ENCODE data around the gene ARHGAP10. TPM values are rescaled to one million over a fixed set of nuclear protein-coding genes. Genes with fewer than 3 reads are reported as not detected.

The ARHGAP10 gene
- total RNA-seq, 4 donors from 2014 or later, result 186 to 296 (median 192) TPM

- Histone ChIP-seq H3K36me3 (peaks cover 0 to 24% (median 0%) of the 10 kb centered on the region in 4 donors), H3K27ac (replicated peaks in 1 of 4) (no peak overlapping the region), H3K9me3 (no peaks in the 10 kb centered on the region), H3K4me3 (no peak overlapping the region), H3K27me3 (no peaks in the 10 kb centered on the region), H3K4me1 (peaks cover 0 to 7% (median 5%) of the 10 kb centered on the region in 4 donors)
- TF ChIP-seq EP300 (IDR thresholded peaks at IDR 0.05), result no peak
- TF ChIP-seq CTCF (IDR thresholded peaks at IDR 0.05), result no peak
- no peak for TF ChIP-seq POLR2AphosphoS5 (IDR thresholded peaks at IDR 0.05)
- TF ChIP-seq POLR2A (IDR thresholded peaks at IDR 0.05; ENCODE audit: low read depth), result no peak
- intact Hi-C loops (cut with DNase I), result loop anchor here (10.0 kb wide), 1 partner anchor 347 kb away; the partner anchor contains the start of gene NR3C2
- WGBS, result 97% methylated on average over 5 of the region's 5 CpGs
- no peak for DNase-seq (ENCODE audit: extremely low spot score)
Measured at GRCh38 chr4:148097801-148098200, 365.9 kb downstream of the ARHGAP10 start.

- no peaks in the 10 kb centered on the region for H3K4me1 ChIP-seq
- no peaks in the 10 kb centered on the region for H3K9me3 ChIP-seq
- no peak overlapping the region for H3K4me3 ChIP-seq
- 98% methylated on average over 3 of the region's 3 CpGs for WGBS
- no peak overlapping the region for H3K27ac ChIP-seq (replicated peaks in 1 of 4)
- TF ChIP-seq EP300 (IDR thresholded peaks at IDR 0.05), result no peak
- TF ChIP-seq CTCF (IDR thresholded peaks at IDR 0.05), result no peak
- TF ChIP-seq POLR2AphosphoS5 (IDR thresholded peaks at IDR 0.05), result no peak
- no peak for TF ChIP-seq POLR2A (IDR thresholded peaks at IDR 0.05; ENCODE audit: low read depth)
- H3K36me3 ChIP-seq, result peaks cover 0 to 29% (median 6%) of the 10 kb centered on the region in 4 donors
- no peak for DNase-seq (ENCODE audit: extremely low spot score)
- intact Hi-C loops (cut with DNase I), result no loop called here
- H3K27me3 ChIP-seq, result no peaks in the 10 kb centered on the region
Measured at GRCh38 chr4:148101235-148101634, 369.3 kb downstream of the ARHGAP10 start.

GRCh38 chr4:148101790-148102189 lies 369.9 kb downstream of the ARHGAP10 start:
- no peaks in the 10 kb centered on the region for H3K27me3 ChIP-seq
- WGBS, result 79% methylated on average over 4 of the region's 4 CpGs
- no peak for DNase-seq (ENCODE audit: extremely low spot score)
- no peak overlapping the region for H3K27ac ChIP-seq (replicated peaks in 1 of 4)
- no peaks in the 10 kb centered on the region for H3K4me1 ChIP-seq
- H3K4me3 ChIP-seq, result no peak overlapping the region
- peaks cover 0 to 3% (median 0%) of the 10 kb centered on the region in 4 donors for H3K9me3 ChIP-seq
- TF ChIP-seq POLR2A (IDR thresholded peaks at IDR 0.05; ENCODE audit: low read depth) (no peak), CTCF (IDR thresholded peaks at IDR 0.05) (no peak), EP300 (IDR thresholded peaks at IDR 0.05) (no peak), POLR2AphosphoS5 (IDR thresholded peaks at IDR 0.05) (no peak)
- peaks cover 0 to 29% (median 6%) of the 10 kb centered on the region in 4 donors for H3K36me3 ChIP-seq
- intact Hi-C loops (cut with DNase I), result no loop called here

- no peak overlapping the region for H3K4me3 ChIP-seq
- 94% methylated on average over 7 of the region's 7 CpGs for WGBS
- no peak overlapping the region for H3K27ac ChIP-seq (replicated peaks in 1 of 4)
- intact Hi-C loops (cut with DNase I), result no loop called here
- no peak for TF ChIP-seq CTCF (IDR thresholded peaks at IDR 0.05)
- no peak for TF ChIP-seq POLR2AphosphoS5 (IDR thresholded peaks at IDR 0.05)
- TF ChIP-seq POLR2A (IDR thresholded peaks at IDR 0.05; ENCODE audit: low read depth), result no peak
- no peak for TF ChIP-seq EP300 (IDR thresholded peaks at IDR 0.05)
- H3K4me1 ChIP-seq, result no peaks in the 10 kb centered on the region
- H3K9me3 ChIP-seq, result peaks cover 0 to 5% (median 0%) of the 10 kb centered on the region in 4 donors
- H3K27me3 ChIP-seq, result no peaks in the 10 kb centered on the region
- peaks cover 0 to 33% (median 18%) of the 10 kb centered on the region in 4 donors for H3K36me3 ChIP-seq
- DNase-seq (ENCODE audit: extremely low spot score), result no peak
Measured at GRCh38 chr4:148103597-148104355, 371.9 kb downstream of the ARHGAP10 start.

Data from esophagus muscularis mucosa (tissue), 4 donors.